Motor neuron (in vitro differentiated cells): ENCODE results near the gene CPVL. TPM values are rescaled to one million over a fixed set of nuclear protein-coding genes. Genes with fewer than 3 reads are reported as not detected.

Source experiments
- ATAC-seq, 8 experiments: fragments of 200-7000 bp; cut with Tn5 transposase; replicated peaks in 6 of 8; 2 replicates each; pipeline ENCODE4 v1.8.0; 2021; ENCODE audit warnings: mild to moderate bottlenecking in 8 of 8, moderate library complexity in 8 of 8
- H3K27ac ChIP-seq, 2 donors: fragments of 250-450 bp; sonication (Bioruptor Pico); 2 replicates each; pipeline ENCODE4 v1.9.0; 2021; ENCODE audit warnings: antibody characterized with exemption in 2 of 2, mild to moderate bottlenecking in 2 of 2, moderate library complexity in 1 of 2
- H3K4me1 ChIP-seq, 2 donors: fragments of 250-450 bp; sonication (Bioruptor Pico); replicated peaks in 1 of 2; 2 replicates each; pipeline ENCODE4 v1.6.1; 2021; ENCODE audit warnings: antibody characterized with exemption in 2 of 2, mild to moderate bottlenecking in 2 of 2, moderate library complexity in 1 of 2
- H3K4me3 ChIP-seq, 5 donors: fragments of 250-450 bp; sonication (Bioruptor Pico); 2 replicates each; pipeline ENCODE4 v1.9.0; 2021; ENCODE audit warnings: antibody characterized with exemption in 5 of 5, mild to moderate bottlenecking in 5 of 5, moderate library complexity in 4 of 5
- WGBS, 10 experiments: fragments of 450-650 bp; shearing (Covaris generic); methylation state at CpG; one replicate each; pipeline ENCODE4 v1.0.0; 2022; 5-methylcytosine and 5-hydroxymethylcytosine counted together
- in situ Hi-C, 9 experiments: fragments of 400-800 bp; cut with MboI; loops; one replicate each; pipeline ENCODE4 v1.15.0; 2021; ENCODE audit warnings: low sequenced_read_pairs in 9 of 9, low pct_unique_long_range_greater_than_20kb in 2 of 9; ENCODE audit not compliant: unreplicated experiment in 9 of 9
- total RNA-seq, 8 experiments: library from RNA; unstranded; fragments of 300-600 nt; gene quantifications; 2 replicates each; pipeline versions ENCODE4 v1.2.3 to v1.2.4, GENCODE V29; 2022

The CPVL gene
- total RNA-seq, 8 experiments from 2014 or later = 4.7 to 27.0 (median 6.8) TPM

- no peak for ATAC-seq
- WGBS, 10 experiments = 36 to 100% (median 82%) methylated on average over 2 to 7 of the region's 9 CpGs; no CpG with 5 or more reads in 2 of the 10 experiments
- in situ Hi-C loops = loop anchor here in 2 of 9 experiments (25.0 kb wide), 1 partner anchor 234 kb away; no protein-coding TSS in a partner anchor
- Histone ChIP-seq H3K27ac (no peak overlapping the region), H3K4me1 (no peaks in the 10 kb centered on the region), H3K4me3 (no peak overlapping the region)
Observed at GRCh38 chr7:29177963-29178600, 31.7 kb upstream of the CPVL start.

DNA sequence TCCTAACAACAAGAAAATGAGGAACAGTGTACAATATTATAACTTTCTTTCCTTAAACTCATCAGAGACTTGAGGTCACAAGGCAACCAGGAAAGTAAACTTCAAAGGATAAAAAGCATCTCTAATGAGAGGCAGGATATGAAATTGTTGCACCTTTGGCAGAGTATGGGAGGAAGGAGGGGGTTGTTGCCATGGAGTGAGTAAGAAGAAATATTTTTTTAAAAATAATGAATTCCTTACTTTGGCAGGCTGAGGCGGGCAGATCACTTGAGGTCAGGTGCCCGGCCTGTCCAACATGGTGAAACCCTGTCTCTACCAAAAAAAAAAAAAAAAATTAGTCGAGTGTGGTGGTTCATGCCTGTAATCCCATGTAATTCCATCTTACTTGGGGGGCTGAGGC lies 27.1 kb upstream of the CPVL start:
- in situ Hi-C loops = no loop called here
- no peak for ATAC-seq
- H3K27ac ChIP-seq = no peak overlapping the region
- no peaks in the 10 kb centered on the region for H3K4me1 ChIP-seq
- 33 to 100% (median 77%) methylated on average over 2 to 3 of the region's 3 CpGs; no CpG with 5 or more reads in 4 of the 10 experiments for WGBS, 10 experiments
- H3K4me3 ChIP-seq = no peak overlapping the region

DNA sequence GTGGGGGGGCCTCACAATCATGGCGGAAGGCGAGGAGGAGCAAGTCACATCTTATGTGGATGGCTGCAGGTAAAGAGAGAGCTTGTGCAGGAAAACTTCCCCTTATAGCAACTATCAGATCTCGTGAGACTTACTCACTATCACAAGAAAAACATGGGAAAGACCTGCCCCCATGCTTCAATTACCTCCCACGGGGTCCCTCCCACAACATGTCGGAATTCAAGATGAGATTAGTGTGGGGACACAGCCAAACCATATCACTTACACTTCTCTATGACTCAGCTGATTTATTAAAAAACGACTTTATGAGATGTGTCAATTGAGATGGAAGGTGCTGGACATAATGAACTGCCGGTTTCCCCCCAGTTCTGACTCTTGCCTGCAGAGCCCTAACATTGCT lies 24.4 kb upstream of the CPVL start:
- Histone ChIP-seq H3K27ac (no peak overlapping the region), H3K4me1 (no peaks in the 10 kb centered on the region), H3K4me3 (no peak overlapping the region)
- WGBS, 10 experiments = 60 to 100% (median 89%) methylated on average over 1 to 7 of the region's 7 CpGs; no CpG with 5 or more reads in 2 of the 10 experiments
- ATAC-seq = no peak
- in situ Hi-C loops = no loop called here

DNA sequence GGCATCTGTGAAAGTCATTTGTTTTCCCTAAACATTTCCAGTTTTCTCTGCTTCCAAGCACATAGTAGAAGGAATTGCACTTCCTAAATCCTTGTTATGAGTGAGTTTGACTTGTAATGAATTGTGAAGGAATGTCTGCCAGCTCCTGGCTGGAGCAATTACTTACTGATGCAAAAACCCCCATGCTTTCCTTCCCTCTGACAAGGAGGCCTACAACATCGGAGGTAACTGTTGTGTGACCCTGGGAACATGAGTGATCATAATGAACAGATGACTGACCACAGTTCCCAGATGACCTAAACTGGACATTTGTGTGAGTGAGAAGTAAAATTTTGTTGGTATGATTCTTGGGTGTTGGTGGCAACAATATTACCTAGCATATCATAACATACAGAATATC lies 21.4 kb upstream of the CPVL start:
- in situ Hi-C loops = no loop called here
- 80 to 100% (median 100%) methylated on average over 1 of the region's 1 CpG; no CpG with 5 or more reads in 5 of the 10 experiments for WGBS, 10 experiments
- H3K27ac ChIP-seq = no peak overlapping the region
- H3K4me1 ChIP-seq = no peaks in the 10 kb centered on the region
- H3K4me3 ChIP-seq = no peak overlapping the region
- ATAC-seq = no peak

DNA sequence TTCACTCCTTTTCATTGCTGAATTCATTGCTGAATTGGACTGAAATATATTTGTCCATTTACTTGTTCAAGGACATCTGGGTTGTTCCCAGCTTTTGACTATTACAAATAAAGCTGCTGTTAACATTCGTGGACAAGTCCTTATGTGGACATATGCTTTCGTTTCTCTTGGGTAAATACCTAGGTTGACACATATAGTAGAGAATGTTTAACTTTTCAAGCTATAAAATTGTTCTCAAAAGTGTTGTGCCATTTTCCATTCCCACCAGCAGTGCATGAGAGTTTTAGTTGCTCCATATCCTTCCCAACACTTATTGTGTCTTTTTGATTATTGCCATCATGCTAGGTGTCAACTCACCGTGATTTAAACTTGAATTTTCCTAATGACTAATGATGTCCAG lies 17.5 kb upstream of the CPVL start:
- 11 to 100% (median 78%) methylated on average over 1 to 3 of the region's 3 CpGs for WGBS, 10 experiments

GRCh38 chr7:29162577-29162976 lies 16.2 kb upstream of the CPVL start:
- in situ Hi-C loops = no loop called here
- ATAC-seq = no peak
- no peak overlapping the region for H3K4me3 ChIP-seq
- no peak overlapping the region for H3K27ac ChIP-seq
- WGBS, 10 experiments = 0 to 100% (median 65%) methylated on average over 1 to 6 of the region's 6 CpGs
- H3K4me1 ChIP-seq = peaks cover 0 to 8% of the 10 kb centered on the region in 2 donors

More for the DNA sequence above, 17.5 kb upstream of the CPVL start:
- Histone ChIP-seq H3K27ac (no peak overlapping the region), H3K4me1 (no peaks in the 10 kb centered on the region), H3K4me3 (no peak overlapping the region)
- in situ Hi-C loops = no loop called here
- no peak for ATAC-seq

GRCh38 chr7:29161231-29161630 lies 14.9 kb upstream of the CPVL start:
- no peak for ATAC-seq
- no peak overlapping the region for H3K4me3 ChIP-seq
- peaks cover 10 to 19% of the 10 kb centered on the region in 2 donors for H3K4me1 ChIP-seq
- in situ Hi-C loops = no loop called here
- 7 to 100% (median 70%) methylated on average over 1 to 4 of the region's 4 CpGs; no CpG with 5 or more reads in 1 of the 10 experiments for WGBS, 10 experiments
- H3K27ac ChIP-seq = no peak overlapping the region

- no peak overlapping the region for H3K4me3 ChIP-seq
- peaks cover 10 to 19% of the 10 kb centered on the region in 2 donors for H3K4me1 ChIP-seq
- H3K27ac ChIP-seq = no peak overlapping the region
- 6 to 100% (median 65%) methylated on average over 1 to 2 of the region's 2 CpGs; no CpG with 5 or more reads in 1 of the 10 experiments for WGBS, 10 experiments
- ATAC-seq = no peak
- in situ Hi-C loops = no loop called here
Observed at GRCh38 chr7:29160080-29160479, 13.7 kb upstream of the CPVL start.

DNA sequence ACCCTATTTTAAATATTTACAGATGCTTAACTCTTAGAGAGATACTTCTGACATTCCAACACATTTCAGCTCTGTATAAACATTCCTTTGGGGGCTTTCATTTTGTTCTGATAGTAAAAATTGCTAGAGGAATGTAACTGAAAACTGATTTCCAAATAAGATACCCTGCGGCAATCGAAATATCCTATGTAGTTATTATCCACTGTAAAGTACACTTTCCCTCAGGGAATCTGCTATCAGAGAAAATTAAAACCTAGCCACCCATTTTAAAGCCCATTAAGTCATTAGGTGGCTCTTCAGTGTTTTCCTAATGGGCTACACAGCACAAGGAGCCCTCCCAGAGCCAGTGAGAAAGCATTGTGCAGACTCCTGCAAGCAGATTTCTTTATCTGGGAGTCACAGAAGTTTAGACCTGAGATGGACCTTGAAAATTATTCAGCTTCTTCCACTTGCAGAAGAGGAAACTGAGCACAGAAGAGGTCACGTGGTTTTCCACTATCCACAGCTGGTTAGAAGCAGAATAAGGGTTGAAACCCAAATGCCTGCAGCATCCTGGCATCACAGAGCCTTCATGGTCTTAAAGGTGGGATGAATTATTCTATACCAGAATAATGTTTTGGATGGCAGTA lies 12.6 kb upstream of the CPVL start:
- 0 to 100% (median 80%) methylated on average over 1 to 3 of the region's 3 CpGs; no CpG with 5 or more reads in 1 of the 10 experiments for WGBS, 10 experiments
- Histone ChIP-seq H3K27ac (no peak overlapping the region), H3K4me1 (peaks cover 10 to 19% of the 10 kb centered on the region in 2 donors), H3K4me3 (no peak overlapping the region)
- in situ Hi-C loops = no loop called here
- no peak for ATAC-seq

- Histone ChIP-seq H3K4me1 (peaks cover 10 to 19% of the 10 kb centered on the region in 2 donors), H3K4me3 (no peak overlapping the region), H3K27ac (peak overlapping the region in 1 of 2 donors; percentile 24)
- 0 to 85% (median 23%) methylated on average over 1 to 4 of the region's 5 CpGs for whole genome bisulfite sequencing, 10 experiments
- in situ Hi-C loops = no loop called here
- peak in 6 of 8 experiments; percentile 11 to 89 (median 74) for ATAC-seq
Observed at GRCh38 chr7:29156907-29157452, 10.6 kb upstream of the CPVL start.

DNA sequence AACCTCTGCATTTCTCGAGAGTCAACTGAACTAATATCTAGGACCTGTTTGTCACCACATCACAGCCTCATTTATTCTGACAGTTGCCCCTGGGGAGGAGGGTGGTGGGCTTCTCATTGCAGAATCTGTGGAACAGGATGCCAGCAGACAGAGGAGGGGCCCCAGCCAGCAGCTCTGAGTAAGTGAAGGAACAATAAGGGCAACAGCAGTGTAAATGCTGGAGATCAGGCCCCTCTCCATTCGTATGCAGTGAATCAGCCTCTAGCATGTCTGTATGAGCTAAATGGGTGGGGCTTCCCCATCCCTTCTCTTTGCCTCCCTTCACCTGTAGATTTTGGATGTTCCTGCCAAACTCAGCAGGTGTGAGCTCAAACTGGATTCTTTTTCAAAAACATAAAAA lies 7.7 kb upstream of the CPVL start:
- in situ Hi-C loops = no loop called here
- Histone ChIP-seq H3K4me1 (peaks cover 20 to 32% of the 10 kb centered on the region in 2 donors), H3K27ac (no peak overlapping the region), H3K4me3 (no peak overlapping the region)
- ATAC-seq = no peak
- WGBS, 10 experiments = 55 to 100% (median 85%) methylated on average over 1 to 2 of the region's 2 CpGs; no CpG with 5 or more reads in 5 of the 10 experiments

- in situ Hi-C loops = no loop called here
- whole genome bisulfite sequencing, 10 experiments = 0 to 100% (median 50%) methylated on average over 1 to 2 of the region's 2 CpGs; no CpG with 5 or more reads in 3 of the 10 experiments
- ATAC-seq = peak in 1 of 8 experiments; percentile 53
- Histone ChIP-seq H3K4me3 (no peak overlapping the region), H3K27ac (no peak overlapping the region), H3K4me1 (peaks cover 13 to 14% of the 10 kb centered on the region in 2 donors)
Observed at GRCh38 chr7:29150856-29151255, 4.5 kb upstream of the CPVL start.

GRCh38 chr7:29149036-29149435 lies 2.7 kb upstream of the CPVL start:
- in situ Hi-C loops = no loop called here
- no peak overlapping the region for H3K27ac ChIP-seq
- H3K4me1 ChIP-seq = peaks cover 13 to 24% of the 10 kb centered on the region in 2 donors
- H3K4me3 ChIP-seq = no peak overlapping the region
- ATAC-seq = no peak
- 81 to 100% (median 90%) methylated on average over 2 to 7 of the region's 12 CpGs; no CpG with 5 or more reads in 3 of the 10 experiments for WGBS, 10 experiments
